Subcutaneous abdominal adipose tissue (tissue), 5 donors: ENCODE data around the gene HELZ.
"Not testable (repeated sequence)": the region's sequence is repeated elsewhere in the genome, so short reads cannot be mapped to it uniquely, and the experiment has no call there.

Experiments used
- H3K27ac ChIP-seq: one replicate; pipeline ENCODE4 v1.7.0; 2013; ENCODE audit warnings: low read depth, mild to moderate bottlenecking, inconsistent platforms, low read length, moderate library complexity
- H3K27me3 ChIP-seq, 5 donors: one replicate each; pipeline ENCODE4 v1.7.0; 2013; ENCODE audit warnings: low read length in 5 of 5, inconsistent platforms in 1 of 5; ENCODE audit not compliant: control insufficient read depth in 5 of 5, insufficient read depth in 4 of 5
- H3K36me3 ChIP-seq, 5 donors: one replicate each; pipeline ENCODE4 v1.7.0; 2013; ENCODE audit warnings: low read length in 5 of 5; ENCODE audit not compliant: control insufficient read depth in 5 of 5, insufficient read depth in 5 of 5
- H3K4me1 ChIP-seq, 5 donors: one replicate each; pipeline ENCODE4 v1.7.0; 2013; ENCODE audit warnings: low read length in 5 of 5, mild to moderate bottlenecking in 3 of 5, moderate library complexity in 1 of 5; ENCODE audit not compliant: control insufficient read depth in 5 of 5, insufficient read depth in 5 of 5
- H3K4me3 ChIP-seq, 5 donors: one replicate each; pipeline ENCODE4 v1.7.0; 2013; ENCODE audit warnings: low read length in 5 of 5, low read depth in 1 of 5
- H3K9ac ChIP-seq, 5 donors: one replicate each; pipeline ENCODE4 v1.7.0; 2013; ENCODE audit warnings: low read length in 5 of 5, mild to moderate bottlenecking in 4 of 5, moderate library complexity in 3 of 5
- H3K9me3 ChIP-seq, 5 donors: one replicate each; pipeline ENCODE4 v1.7.0; 2013; ENCODE audit warnings: low read length in 5 of 5; ENCODE audit not compliant: control insufficient read depth in 5 of 5
- donor health status: healthy.
- donor health status: healthy.
- donor health status: healthy.
- donor health status: healthy.
- donor health status: healthy.

HELZ gene

DNA sequence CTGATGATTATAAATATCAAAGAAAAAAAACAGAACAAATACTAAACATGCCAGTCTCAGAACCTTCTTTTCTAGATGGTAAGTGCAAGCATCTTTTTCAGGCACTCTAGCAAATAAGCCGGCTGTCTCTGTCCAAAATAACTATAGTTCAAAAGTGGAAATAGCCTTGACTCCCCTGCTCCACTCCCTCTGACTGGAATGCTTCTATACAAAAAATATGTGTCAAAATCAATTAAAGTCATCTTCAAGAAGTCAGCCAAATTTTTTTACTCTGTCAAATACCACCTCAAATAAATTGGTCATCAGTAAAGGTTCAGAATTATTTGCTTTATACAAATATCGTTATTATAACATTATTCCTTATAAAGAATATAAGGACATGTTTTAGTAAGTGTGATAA lies 117.1 kb downstream of the HELZ start:
- Histone ChIP-seq H3K27me3 (no peaks in the 10 kb centered on the region), H3K4me1 (peaks cover 0 to 16% (median 4%) of the 10 kb centered on the region in 5 donors), H3K36me3 (peaks cover 10 to 16% (median 13%) of the 10 kb centered on the region in 5 donors), H3K9me3 (no peaks in the 10 kb centered on the region), H3K9ac (no peak overlapping the region), H3K27ac (no peak overlapping the region), H3K4me3 (no peak overlapping the region)

- Histone ChIP-seq H3K27me3 (no peaks in the 10 kb centered on the region), H3K4me3 (no peak overlapping the region), H3K27ac (peak overlapping the region; percentile 73), H3K9me3 (no peaks in the 10 kb centered on the region), H3K36me3 (peaks cover 10 to 18% (median 16%) of the 10 kb centered on the region in 5 donors), H3K4me1 (peaks cover 0 to 24% (median 4%) of the 10 kb centered on the region in 5 donors), H3K9ac (no peak overlapping the region)
These were observed 118.0 kb downstream of the HELZ start for GRCh38 chr17:67126983-67127382.

GRCh38 chr17:67126543-67126942 lies 118.5 kb downstream of the HELZ start:
- H3K27me3 ChIP-seq, H3K4me3 ChIP-seq, H3K9ac ChIP-seq, H3K9me3 ChIP-seq: not testable (repeated sequence)
- Histone ChIP-seq H3K27ac (peak overlapping the region; percentile 73), H3K4me1 (peaks cover 0 to 24% (median 4%) of the 10 kb centered on the region in 5 donors), H3K36me3 (peaks cover 10 to 18% (median 17%) of the 10 kb centered on the region in 5 donors)

DNA sequence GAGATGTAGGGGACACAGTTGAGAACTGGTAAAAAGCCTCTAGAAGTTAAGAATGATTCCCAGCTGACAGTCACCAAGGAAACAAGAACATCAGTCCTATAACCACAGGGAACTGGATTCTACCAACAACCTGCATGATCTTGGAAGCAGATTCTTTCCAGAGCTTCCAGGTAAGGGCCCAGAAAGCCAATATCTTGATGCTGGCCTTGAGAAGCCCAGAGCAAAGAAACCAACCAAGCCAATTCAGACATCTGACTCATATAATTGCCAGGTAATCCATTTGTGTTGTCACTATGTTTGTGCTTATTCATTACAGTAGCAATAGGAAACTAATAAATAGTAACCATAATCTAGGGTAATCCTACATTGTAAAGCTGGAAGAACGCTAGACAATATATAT lies 119.1 kb downstream of the HELZ start:
- Histone ChIP-seq H3K4me1 (peaks cover 2 to 29% (median 8%) of the 10 kb centered on the region in 5 donors), H3K9ac (no peak overlapping the region), H3K9me3 (no peaks in the 10 kb centered on the region), H3K4me3 (no peak overlapping the region), H3K27me3 (no peaks in the 10 kb centered on the region), H3K27ac (peak overlapping the region; percentile 73), H3K36me3 (peaks cover 10 to 22% (median 17%) of the 10 kb centered on the region in 5 donors)

GRCh38 chr17:67125417-67125816 lies 119.6 kb downstream of the HELZ start:
- Histone ChIP-seq H3K27ac (peak overlapping the region; percentile 73), H3K27me3 (no peaks in the 10 kb centered on the region), H3K4me3 (no peak overlapping the region), H3K9me3 (no peaks in the 10 kb centered on the region), H3K36me3 (peaks cover 10 to 22% (median 19%) of the 10 kb centered on the region in 5 donors), H3K9ac (no peak overlapping the region), H3K4me1 (peaks cover 3 to 34% (median 12%) of the 10 kb centered on the region in 5 donors)

DNA sequence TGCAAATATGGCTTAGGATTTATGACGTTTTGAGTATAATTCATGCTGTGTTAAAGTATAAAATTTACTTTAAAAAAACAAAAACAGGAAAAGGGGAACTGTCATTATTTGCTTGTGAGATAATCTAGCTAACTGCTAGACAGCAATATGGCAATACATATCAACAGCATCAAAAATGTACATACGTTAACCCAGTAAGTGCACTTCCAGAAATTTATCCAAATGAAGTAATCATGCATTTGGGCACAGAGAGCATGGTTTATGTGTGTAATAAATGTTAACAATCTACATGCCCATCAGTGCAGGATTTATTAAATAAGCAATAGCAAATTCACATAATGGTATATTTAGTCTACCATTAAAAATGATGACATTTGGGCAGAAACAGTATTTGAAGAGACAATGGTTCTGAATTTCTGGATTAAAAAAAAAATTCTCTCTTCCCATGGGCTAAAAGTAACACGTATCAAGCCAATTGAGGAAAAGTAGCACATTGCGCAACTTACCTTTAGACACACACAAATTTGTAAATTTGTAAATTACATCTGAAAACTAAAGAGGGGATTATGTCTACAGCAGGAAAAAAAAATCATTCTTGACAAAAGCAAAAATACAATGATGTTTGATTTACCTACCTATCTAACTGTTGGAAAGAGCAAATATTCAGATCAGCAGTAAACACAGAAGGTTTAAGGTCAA lies 120.4 kb downstream of the HELZ start:
- Histone ChIP-seq H3K4me3 (no peak overlapping the region), H3K9ac (no peak overlapping the region), H3K9me3 (no peaks in the 10 kb centered on the region), H3K36me3 (peaks cover 13 to 26% (median 23%) of the 10 kb centered on the region in 5 donors), H3K27ac (peak overlapping the region; percentile 60), H3K27me3 (no peaks in the 10 kb centered on the region), H3K4me1 (peaks cover 3 to 37% (median 12%) of the 10 kb centered on the region in 5 donors)

GRCh38 chr17:67123699-67124098 lies 121.3 kb downstream of the HELZ start:
- Histone ChIP-seq H3K27ac (peak overlapping the region; percentile 60), H3K9ac (no peak overlapping the region), H3K27me3 (no peaks in the 10 kb centered on the region), H3K4me3 (no peak overlapping the region), H3K9me3 (no peaks in the 10 kb centered on the region), H3K4me1 (peaks cover 3 to 39% (median 12%) of the 10 kb centered on the region in 5 donors), H3K36me3 (peaks cover 13 to 30% (median 28%) of the 10 kb centered on the region in 5 donors)

- H3K4me3 ChIP-seq = no peak overlapping the region
- H3K9ac ChIP-seq = peak overlapping the region in 2 of 5 donors; percentile 39 to 47
- H3K27me3 ChIP-seq = no peaks in the 10 kb centered on the region
- peaks cover 9 to 26% (median 22%) of the 10 kb centered on the region in 5 donors for H3K36me3 ChIP-seq
- peaks cover 3 to 39% (median 12%) of the 10 kb centered on the region in 5 donors for H3K4me1 ChIP-seq
- H3K9me3 ChIP-seq = peaks cover 0 to 5% (median 2%) of the 10 kb centered on the region in 5 donors
- H3K27ac ChIP-seq = peak overlapping the region; percentile 93
These were observed 123.6 kb downstream of the HELZ start for GRCh38 chr17:67121316-67121891.

DNA sequence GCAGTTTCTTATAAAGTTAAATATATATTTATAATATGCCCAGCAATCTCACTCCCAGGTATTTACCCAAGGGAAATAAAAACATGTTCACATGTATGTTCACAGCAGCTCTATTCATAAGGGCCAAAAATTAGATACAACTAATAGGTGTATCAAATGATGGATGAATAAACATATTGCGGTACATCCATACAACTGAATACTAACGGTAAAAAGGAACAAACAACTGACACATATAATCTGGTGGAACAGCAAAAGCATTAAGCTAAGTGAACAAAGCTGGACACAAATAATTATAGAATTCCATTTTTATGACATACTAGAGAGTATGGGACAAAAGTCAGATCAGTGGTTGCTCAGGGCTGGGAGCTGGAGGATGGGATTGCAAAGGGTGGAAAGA lies 125.9 kb downstream of the HELZ start:
- Histone ChIP-seq H3K27ac (no peak overlapping the region), H3K4me1 (peaks cover 3 to 29% (median 8%) of the 10 kb centered on the region in 5 donors), H3K4me3 (no peak overlapping the region), H3K27me3 (no peaks in the 10 kb centered on the region), H3K9me3 (peaks cover 2 to 14% (median 7%) of the 10 kb centered on the region in 5 donors), H3K9ac (no peak overlapping the region), H3K36me3 (peaks cover 9 to 38% (median 18%) of the 10 kb centered on the region in 5 donors)

DNA sequence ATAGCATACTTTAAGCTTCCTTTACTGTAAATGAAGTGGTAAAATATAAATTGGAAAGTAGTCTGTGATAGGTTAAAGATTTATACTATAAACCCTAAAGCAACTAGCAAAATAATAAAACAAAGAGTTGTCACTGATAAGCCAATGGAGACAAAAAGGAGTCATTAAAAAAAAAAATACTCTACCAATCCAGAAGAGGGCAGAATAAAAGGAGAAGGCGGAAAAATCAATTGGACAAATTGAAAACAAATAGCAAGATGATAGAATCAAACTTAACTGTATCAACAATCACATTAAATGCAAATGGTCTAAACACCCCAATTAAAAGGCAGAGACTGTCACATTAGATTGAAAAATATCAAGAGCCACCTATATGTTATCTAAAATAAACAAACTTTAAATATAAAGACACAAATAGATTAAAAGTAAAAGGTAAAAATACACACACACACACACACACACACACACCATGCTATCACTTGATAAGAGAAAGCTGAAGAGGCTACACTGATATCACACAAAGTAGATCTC lies 128.9 kb downstream of the HELZ start:
- H3K36me3 ChIP-seq = peaks cover 36 to 58% (median 39%) of the 10 kb centered on the region in 5 donors

More for the DNA sequence above, 128.9 kb downstream of the HELZ start:
- Histone ChIP-seq H3K9ac (no peak overlapping the region), H3K4me1 (peaks cover 0 to 14% (median 6%) of the 10 kb centered on the region in 5 donors), H3K9me3 (peaks cover 2 to 14% (median 7%) of the 10 kb centered on the region in 5 donors), H3K27ac (no peak overlapping the region), H3K4me3 (no peak overlapping the region), H3K27me3 (no peaks in the 10 kb centered on the region)
